PFSK-1 (cell line): Measurements from ENCODE around the gene PGR.

Experiments
- FOXP2 ChIP-seq: optimal IDR thresholded peaks from 2 replicates; pipeline ENCODE3; 2011; ENCODE audit warnings: borderline replicate concordance, control low read depth, inconsistent platforms; ENCODE audit not compliant: insufficient read depth; ENCODE audit errors: extremely low read length, extremely low read depth
- POLR2AphosphoS5 ChIP-seq: IDR thresholded peaks from 2 replicates; pipeline ENCODE4 v1.6.1; 2012; ENCODE audit warnings: low read depth, mild to moderate bottlenecking, control low read depth, low read length, moderate library complexity
- SIN3A ChIP-seq: IDR thresholded peaks from 2 replicates; pipeline ENCODE4 v1.6.1; 2012; ENCODE audit warnings: mild to moderate bottlenecking, low read length, moderate library complexity, borderline replicate concordance; ENCODE audit not compliant: insufficient read depth
- TAF1 ChIP-seq: IDR thresholded peaks from 2 replicates; pipeline ENCODE4 v1.6.1; 2012; ENCODE audit warnings: low read length, control low read depth, borderline replicate concordance; ENCODE audit not compliant: insufficient read depth
- TF ChIP-seq, protein P1 (sequence below), 2 experiments: IDR thresholded peaks; 2 replicates each; pipeline versions ENCODE4 v1.6.1 to v1.8.0; 2011 to 2012; ENCODE audit warnings: low read depth in 2 of 2, low read length in 2 of 2, control low read depth in 1 of 2, inconsistent platforms in 1 of 2, mild to moderate bottlenecking in 1 of 2, moderate library complexity in 1 of 2; ENCODE audit not compliant: insufficient read depth in 1 of 2

Gene PGR

DNA sequence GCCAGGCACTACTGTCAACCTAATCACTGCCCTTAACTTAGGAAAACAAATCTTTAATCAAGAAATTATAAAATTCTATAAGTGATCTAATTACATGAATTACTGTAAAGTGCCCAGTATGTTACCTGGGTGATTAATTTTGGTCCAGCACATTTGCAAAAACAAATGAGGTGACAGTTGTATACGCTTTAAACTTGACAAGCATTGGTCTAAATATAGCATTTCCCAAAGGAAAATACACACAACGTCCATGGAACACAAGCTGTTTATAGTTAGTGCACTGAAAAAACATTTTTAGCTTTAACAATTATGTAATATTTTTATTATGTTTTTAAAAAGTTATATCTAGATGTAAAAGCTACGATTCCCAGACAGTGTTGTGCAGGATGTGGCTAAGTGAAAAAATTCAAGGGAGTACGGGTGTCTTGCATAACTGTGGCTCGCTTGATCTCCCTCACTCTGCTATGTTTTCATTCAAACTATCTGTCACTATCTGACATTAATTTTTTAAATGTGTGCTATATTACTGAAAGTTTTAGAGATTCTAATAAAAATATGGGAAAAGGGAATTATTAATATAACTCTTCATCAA is 38.8 kb downstream of the PGR start:
- TF ChIP-seq FOXP2: no peak
- no peak for TF ChIP-seq SIN3A
- TF ChIP-seq, protein P1, sequence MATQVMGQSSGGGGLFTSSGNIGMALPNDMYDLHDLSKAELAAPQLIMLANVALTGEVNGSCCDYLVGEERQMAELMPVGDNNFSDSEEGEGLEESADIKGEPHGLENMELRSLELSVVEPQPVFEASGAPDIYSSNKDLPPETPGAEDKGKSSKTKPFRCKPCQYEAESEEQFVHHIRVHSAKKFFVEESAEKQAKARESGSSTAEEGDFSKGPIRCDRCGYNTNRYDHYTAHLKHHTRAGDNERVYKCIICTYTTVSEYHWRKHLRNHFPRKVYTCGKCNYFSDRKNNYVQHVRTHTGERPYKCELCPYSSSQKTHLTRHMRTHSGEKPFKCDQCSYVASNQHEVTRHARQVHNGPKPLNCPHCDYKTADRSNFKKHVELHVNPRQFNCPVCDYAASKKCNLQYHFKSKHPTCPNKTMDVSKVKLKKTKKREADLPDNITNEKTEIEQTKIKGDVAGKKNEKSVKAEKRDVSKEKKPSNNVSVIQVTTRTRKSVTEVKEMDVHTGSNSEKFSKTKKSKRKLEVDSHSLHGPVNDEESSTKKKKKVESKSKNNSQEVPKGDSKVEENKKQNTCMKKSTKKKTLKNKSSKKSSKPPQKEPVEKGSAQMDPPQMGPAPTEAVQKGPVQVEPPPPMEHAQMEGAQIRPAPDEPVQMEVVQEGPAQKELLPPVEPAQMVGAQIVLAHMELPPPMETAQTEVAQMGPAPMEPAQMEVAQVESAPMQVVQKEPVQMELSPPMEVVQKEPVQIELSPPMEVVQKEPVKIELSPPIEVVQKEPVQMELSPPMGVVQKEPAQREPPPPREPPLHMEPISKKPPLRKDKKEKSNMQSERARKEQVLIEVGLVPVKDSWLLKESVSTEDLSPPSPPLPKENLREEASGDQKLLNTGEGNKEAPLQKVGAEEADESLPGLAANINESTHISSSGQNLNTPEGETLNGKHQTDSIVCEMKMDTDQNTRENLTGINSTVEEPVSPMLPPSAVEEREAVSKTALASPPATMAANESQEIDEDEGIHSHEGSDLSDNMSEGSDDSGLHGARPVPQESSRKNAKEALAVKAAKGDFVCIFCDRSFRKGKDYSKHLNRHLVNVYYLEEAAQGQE (IDR thresholded peaks at IDR 0.05; ENCODE audit: insufficient read depth in 1 of 2, low read depth in 2 of 2, low read length in 2 of 2): no peak
- TF ChIP-seq TAF1: no peak
- no peak for TF ChIP-seq POLR2AphosphoS5

DNA sequence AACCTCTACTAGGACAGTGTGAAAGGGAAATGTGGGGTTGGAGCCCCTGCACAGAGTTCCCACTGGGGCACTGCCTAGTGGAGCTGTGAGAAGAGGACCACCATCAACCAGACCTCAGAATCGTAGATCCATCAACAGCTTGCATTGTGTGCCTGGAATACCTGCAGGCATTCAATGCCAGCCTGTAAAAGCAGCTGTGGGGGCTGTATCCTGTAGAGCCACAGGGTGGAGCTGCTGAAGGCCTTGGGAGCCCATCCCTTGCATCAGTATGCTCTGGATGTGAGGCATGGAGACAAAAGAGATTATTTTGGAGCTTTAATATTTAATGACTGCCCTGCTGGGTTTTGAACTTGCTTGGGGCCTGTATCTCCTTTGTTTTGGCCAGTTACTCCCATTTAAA is 46.3 kb downstream of the PGR start:
- TF ChIP-seq SIN3A (no peak), FOXP2 (no peak), POLR2AphosphoS5 (no peak), TAF1 (no peak)
- TF ChIP-seq, protein P1 (IDR thresholded peaks at IDR 0.05; ENCODE audit: insufficient read depth in 1 of 2, low read depth in 2 of 2, low read length in 2 of 2): no peak

DNA sequence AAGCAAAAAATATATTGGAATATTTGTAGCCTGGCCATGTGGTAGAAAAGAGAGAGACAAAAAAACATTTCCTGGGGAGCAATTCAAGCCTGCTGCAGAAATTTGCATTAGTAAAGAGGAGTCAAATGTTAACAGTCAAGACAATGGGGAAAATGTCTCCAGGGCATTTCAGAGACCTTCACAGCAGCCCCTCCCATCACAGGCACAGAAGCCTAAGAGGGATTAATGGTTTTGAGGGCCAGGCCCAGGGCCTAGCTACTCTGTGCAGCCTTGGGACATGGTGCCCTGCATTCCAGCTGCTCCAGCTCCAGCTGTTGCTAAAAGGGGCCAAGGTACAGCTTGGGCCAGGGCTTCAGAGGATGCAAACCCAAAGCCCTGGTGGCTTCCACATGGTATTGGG is 46.8 kb downstream of the PGR start:
- TF ChIP-seq POLR2AphosphoS5 (no peak), TAF1 (no peak), FOXP2 (no peak), SIN3A (no peak)
- TF ChIP-seq, protein P1 (IDR thresholded peaks at IDR 0.05; ENCODE audit: insufficient read depth in 1 of 2, low read depth in 2 of 2, low read length in 2 of 2): no peak

DNA sequence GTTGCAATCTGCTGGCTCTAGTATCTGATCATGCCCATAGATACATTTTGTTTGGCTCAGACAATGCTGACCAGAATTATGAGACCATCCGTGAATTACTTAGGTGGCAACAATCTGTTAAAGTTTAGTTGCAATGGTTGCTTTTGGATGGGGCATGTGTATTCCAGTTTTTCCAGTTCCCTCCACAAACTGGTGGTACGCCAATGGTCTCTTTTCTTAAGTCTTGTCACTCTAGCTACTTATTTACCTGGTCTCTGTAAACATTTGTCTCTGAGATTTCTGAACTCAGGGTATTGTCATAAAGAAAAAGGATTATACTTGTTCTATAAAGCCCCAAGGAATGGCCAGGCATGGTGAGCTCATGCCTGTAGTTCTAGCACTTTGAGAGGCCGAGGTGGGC is 65.9 kb downstream of the PGR start:
- TF ChIP-seq POLR2AphosphoS5: no peak
- no peak for TF ChIP-seq SIN3A
- TF ChIP-seq TAF1: no peak
- TF ChIP-seq, protein P1 (IDR thresholded peaks at IDR 0.05; ENCODE audit: insufficient read depth in 1 of 2, low read depth in 2 of 2, low read length in 2 of 2): no peak
- no peak for TF ChIP-seq FOXP2

DNA sequence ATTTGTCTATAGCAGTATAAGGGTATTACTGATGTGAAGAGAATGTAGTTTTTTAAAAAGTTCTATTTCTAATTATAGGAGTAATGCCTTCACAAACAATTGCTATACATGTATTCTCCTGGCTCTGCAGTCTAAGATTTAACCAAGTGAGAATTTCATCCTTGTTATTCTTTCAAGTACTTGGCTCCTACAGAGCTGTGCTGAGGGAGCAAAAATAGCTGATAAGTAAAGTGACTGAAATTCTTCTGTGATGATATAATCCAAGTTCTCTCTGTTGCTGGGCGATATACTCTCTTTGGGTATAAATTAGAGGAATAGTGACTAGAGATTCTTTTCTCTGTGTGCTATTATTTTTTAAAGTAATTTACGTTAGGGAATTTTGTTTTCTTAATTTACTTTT is 68.0 kb downstream of the PGR start:
- TF ChIP-seq, protein P1 (IDR thresholded peaks at IDR 0.05; ENCODE audit: insufficient read depth in 1 of 2, low read depth in 2 of 2, low read length in 2 of 2): no peak
- TF ChIP-seq POLR2AphosphoS5: no peak
- TF ChIP-seq TAF1: no peak
- TF ChIP-seq SIN3A: no peak
- TF ChIP-seq FOXP2: no peak
